Measurements from ENCODE around the gene RNF130. TPM values are rescaled to one million over a fixed set of nuclear protein-coding genes. Genes with fewer than 3 reads are reported as not detected.

Gene RNF130
- total RNA-seq, 1 donor from 2014 or later, result 104 TPM

GRCh38 chr5:180118391-180118791, 46.8 kb upstream of the RNF130 start:
- peaks cover 10% of the 10 kb centered on the region for H3K9me3 Mint-ChIP-seq (ENCODE audit: unreplicated experiment)
- peaks cover 13% of the 10 kb centered on the region for H3K27me3 Mint-ChIP-seq (ENCODE audit: unreplicated experiment)
- no peak overlapping the region for H3K4me3 Mint-ChIP-seq (ENCODE audit: unreplicated experiment)
- no peak overlapping the region for H3K27ac Mint-ChIP-seq (ENCODE audit: unreplicated experiment)
- no peak for DNase-seq
- H3K4me1 Mint-ChIP-seq (ENCODE audit: low read depth, unreplicated experiment), result peaks cover 16% of the 10 kb centered on the region
- TF ChIP-seq, protein P1, sequence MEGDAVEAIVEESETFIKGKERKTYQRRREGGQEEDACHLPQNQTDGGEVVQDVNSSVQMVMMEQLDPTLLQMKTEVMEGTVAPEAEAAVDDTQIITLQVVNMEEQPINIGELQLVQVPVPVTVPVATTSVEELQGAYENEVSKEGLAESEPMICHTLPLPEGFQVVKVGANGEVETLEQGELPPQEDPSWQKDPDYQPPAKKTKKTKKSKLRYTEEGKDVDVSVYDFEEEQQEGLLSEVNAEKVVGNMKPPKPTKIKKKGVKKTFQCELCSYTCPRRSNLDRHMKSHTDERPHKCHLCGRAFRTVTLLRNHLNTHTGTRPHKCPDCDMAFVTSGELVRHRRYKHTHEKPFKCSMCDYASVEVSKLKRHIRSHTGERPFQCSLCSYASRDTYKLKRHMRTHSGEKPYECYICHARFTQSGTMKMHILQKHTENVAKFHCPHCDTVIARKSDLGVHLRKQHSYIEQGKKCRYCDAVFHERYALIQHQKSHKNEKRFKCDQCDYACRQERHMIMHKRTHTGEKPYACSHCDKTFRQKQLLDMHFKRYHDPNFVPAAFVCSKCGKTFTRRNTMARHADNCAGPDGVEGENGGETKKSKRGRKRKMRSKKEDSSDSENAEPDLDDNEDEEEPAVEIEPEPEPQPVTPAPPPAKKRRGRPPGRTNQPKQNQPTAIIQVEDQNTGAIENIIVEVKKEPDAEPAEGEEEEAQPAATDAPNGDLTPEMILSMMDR (IDR thresholded peaks at IDR 0.05; ENCODE audit: partially characterized antibody, unreplicated experiment), result no peak
- H3K36me3 Mint-ChIP-seq (ENCODE audit: unreplicated experiment), result no peaks in the 10 kb centered on the region

- H3K27me3 Mint-ChIP-seq (ENCODE audit: unreplicated experiment), result peaks cover 13% of the 10 kb centered on the region
- H3K4me1 Mint-ChIP-seq (ENCODE audit: low read depth, unreplicated experiment), result peaks cover 16% of the 10 kb centered on the region
- no peaks in the 10 kb centered on the region for H3K36me3 Mint-ChIP-seq (ENCODE audit: unreplicated experiment)
- TF ChIP-seq, protein P1 (IDR thresholded peaks at IDR 0.05; ENCODE audit: partially characterized antibody, unreplicated experiment), result no peak
- H3K27ac Mint-ChIP-seq (ENCODE audit: unreplicated experiment), result no peak overlapping the region
- DNase-seq, result no peak
- H3K4me3 Mint-ChIP-seq (ENCODE audit: unreplicated experiment), result no peak overlapping the region
- peaks cover 10% of the 10 kb centered on the region for H3K9me3 Mint-ChIP-seq (ENCODE audit: unreplicated experiment)
Measured at GRCh38 chr5:180117000-180117725, 45.6 kb upstream of the RNF130 start.

GRCh38 chr5:180116077-180116999, 44.8 kb upstream of the RNF130 start:
- Mint-ChIP-seq H3K4me1 (ENCODE audit: low read depth, unreplicated experiment) (peaks cover 11% of the 10 kb centered on the region), H3K4me3 (ENCODE audit: unreplicated experiment) (no peak overlapping the region), H3K27ac (ENCODE audit: unreplicated experiment) (no peak overlapping the region), H3K27me3 (ENCODE audit: unreplicated experiment) (peaks cover 6% of the 10 kb centered on the region), H3K9me3 (ENCODE audit: unreplicated experiment) (peaks cover 4% of the 10 kb centered on the region), H3K36me3 (ENCODE audit: unreplicated experiment) (no peaks in the 10 kb centered on the region)
- TF ChIP-seq, protein P1 (IDR thresholded peaks at IDR 0.05; ENCODE audit: partially characterized antibody, unreplicated experiment), result no peak
- peak; percentile 13 for DNase-seq

DNA sequence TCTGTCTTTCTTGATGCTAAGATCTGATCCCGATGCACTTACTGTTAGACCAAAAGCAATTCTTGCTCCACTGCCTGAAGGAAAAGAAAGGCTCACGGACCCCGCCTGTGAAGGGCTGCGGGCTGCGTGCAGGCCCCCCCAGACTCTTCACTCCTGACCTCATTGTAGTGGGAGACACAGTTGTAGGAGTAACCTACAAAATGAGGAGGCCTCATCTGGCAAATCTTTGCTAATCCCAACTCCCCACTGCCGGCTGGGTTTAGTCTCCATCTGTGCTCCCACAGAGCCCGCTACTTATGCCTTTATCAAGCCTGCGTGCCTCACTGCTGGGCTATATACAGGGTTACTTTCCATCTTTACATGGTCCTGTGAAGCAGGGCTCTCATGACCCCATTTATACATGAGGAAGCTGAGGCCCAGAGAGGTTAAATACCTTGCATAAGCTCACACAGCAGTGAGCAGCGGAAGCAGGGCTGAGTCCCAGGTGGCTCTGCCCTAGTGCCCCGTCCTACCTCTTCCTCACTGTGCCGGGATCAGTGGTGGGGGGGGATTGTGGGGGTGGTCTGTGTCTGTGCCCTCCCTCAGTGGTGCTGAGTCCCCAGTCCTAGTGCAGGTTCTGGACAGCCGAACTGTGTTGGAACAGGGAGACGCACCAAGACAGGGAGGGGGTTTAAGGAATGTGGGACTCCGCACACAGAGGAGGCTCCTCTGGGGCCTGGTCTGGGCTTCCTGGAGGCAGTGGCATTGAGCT, 43.9 kb upstream of the RNF130 start:
- Mint-ChIP-seq H3K27me3 (ENCODE audit: unreplicated experiment) (peaks cover 4% of the 10 kb centered on the region), H3K4me1 (ENCODE audit: low read depth, unreplicated experiment) (peaks cover 5% of the 10 kb centered on the region), H3K4me3 (ENCODE audit: unreplicated experiment) (no peak overlapping the region), H3K36me3 (ENCODE audit: unreplicated experiment) (no peaks in the 10 kb centered on the region), H3K9me3 (ENCODE audit: unreplicated experiment) (peaks cover 4% of the 10 kb centered on the region), H3K27ac (ENCODE audit: unreplicated experiment) (peak overlapping the region; percentile 83)
- TF ChIP-seq, protein P1 (IDR thresholded peaks at IDR 0.05; ENCODE audit: partially characterized antibody, unreplicated experiment), result no peak
- peak; percentile 9 for DNase-seq
